Fibroblast of skin of left biceps (primary cell): ENCODE data around the gene PLPPR1.
A peak's percentile ranks its signal among the peaks of the same experiment; 100 is the strongest.

Experiments used
- DNase-seq, 2 experiments: peaks; one replicate each; pipeline ENCODE4 v3.0.0-alpha.2; 2013; ENCODE audit warnings: low read depth in 2 of 2

Gene PLPPR1

GRCh38 chr9:101342595-101342994 is 314.1 kb downstream of the PLPPR1 start:
- DNase-seq, result no peak

GRCh38 chr9:101350285-101350684 is 321.8 kb downstream of the PLPPR1 start:
- DNase-seq, result no peak

- no peak for DNase-seq
Measured at GRCh38 chr9:101352892-101353463, 324.5 kb downstream of the PLPPR1 start.

GRCh38 chr9:101353683-101354082 is 325.2 kb downstream of the PLPPR1 start:
- DNase-seq, result no peak

- DNase-seq, result no peak
Measured at GRCh38 chr9:101354143-101354764, 325.7 kb downstream of the PLPPR1 start.

- no peak for DNase-seq
Measured at GRCh38 chr9:101354765-101355708, 326.5 kb downstream of the PLPPR1 start.

GRCh38 chr9:101356619-101357018 is 328.1 kb downstream of the PLPPR1 start:
- no peak for DNase-seq

- DNase-seq, result no peak
Measured at GRCh38 chr9:101359679-101360078, 331.2 kb downstream of the PLPPR1 start.

GRCh38 chr9:101360647-101361046 is 332.1 kb downstream of the PLPPR1 start:
- DNase-seq, result no peak

- DNase-seq, result no peak
Measured at GRCh38 chr9:101362450-101362849, 333.9 kb downstream of the PLPPR1 start.

GRCh38 chr9:101365181-101365580 is 336.7 kb downstream of the PLPPR1 start:
- DNase-seq, result peak; percentile 58 to 70

- peak in 1 of 2 experiments; percentile 37 for DNase-seq
Measured at GRCh38 chr9:101366038-101366756, 337.7 kb downstream of the PLPPR1 start.

GRCh38 chr9:101367323-101367722 is 338.8 kb downstream of the PLPPR1 start:
- DNase-seq, result no peak

- peak in 1 of 2 experiments; percentile 20 for DNase-seq
Measured at GRCh38 chr9:101369286-101369685, 340.8 kb downstream of the PLPPR1 start.

GRCh38 chr9:101369884-101370531 is 341.5 kb downstream of the PLPPR1 start:
- DNase-seq, result no peak

GRCh38 chr9:101371813-101372212 is 343.3 kb downstream of the PLPPR1 start:
- no peak for DNase-seq

- no peak for DNase-seq
Measured at GRCh38 chr9:101372327-101373118, 344.0 kb downstream of the PLPPR1 start.
